PFSK-1 (cell line): ENCODE measurements around the gene COLEC11.

Source experiments
- FOXP2 ChIP-seq: optimal IDR thresholded peaks from 2 replicates; pipeline ENCODE3; 2011; ENCODE audit warnings: borderline replicate concordance, control low read depth, inconsistent platforms; ENCODE audit not compliant: insufficient read depth; ENCODE audit errors: extremely low read length, extremely low read depth
- POLR2AphosphoS5 ChIP-seq: IDR thresholded peaks from 2 replicates; pipeline ENCODE4 v1.6.1; 2012; ENCODE audit warnings: low read depth, mild to moderate bottlenecking, control low read depth, low read length, moderate library complexity
- REST ChIP-seq, 2 experiments: IDR thresholded peaks; 2 replicates each; pipeline versions ENCODE4 v1.6.1 to v1.8.0; 2011 to 2012; ENCODE audit warnings: low read depth in 2 of 2, low read length in 2 of 2, control low read depth in 1 of 2, inconsistent platforms in 1 of 2, mild to moderate bottlenecking in 1 of 2, moderate library complexity in 1 of 2; ENCODE audit not compliant: insufficient read depth in 1 of 2
- SIN3A ChIP-seq: IDR thresholded peaks from 2 replicates; pipeline ENCODE4 v1.6.1; 2012; ENCODE audit warnings: mild to moderate bottlenecking, low read length, moderate library complexity, borderline replicate concordance; ENCODE audit not compliant: insufficient read depth
- TAF1 ChIP-seq: IDR thresholded peaks from 2 replicates; pipeline ENCODE4 v1.6.1; 2012; ENCODE audit warnings: low read length, control low read depth, borderline replicate concordance; ENCODE audit not compliant: insufficient read depth

Gene COLEC11

DNA sequence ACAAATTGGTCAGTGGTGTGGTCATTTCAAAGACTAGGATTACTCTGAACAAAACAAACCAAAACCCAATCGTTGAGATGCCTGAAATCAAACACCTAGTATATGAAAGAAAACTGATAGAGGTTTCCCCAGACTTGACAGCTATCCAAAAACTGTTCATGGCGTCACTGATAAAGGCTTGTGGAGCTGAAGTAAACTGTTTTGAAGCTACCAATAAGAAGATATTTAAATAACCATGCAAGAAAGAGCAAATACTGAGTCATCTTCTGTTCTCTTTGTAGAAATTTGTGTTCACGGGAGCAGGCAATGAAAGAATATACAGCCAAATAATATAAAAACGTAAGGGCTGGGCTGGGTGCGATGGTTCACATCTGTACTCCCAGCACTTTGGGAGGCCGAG is 7.5 kb upstream of the COLEC11 start:
- TF ChIP-seq FOXP2 (no peak), REST (IDR thresholded peaks at IDR 0.05; ENCODE audit: insufficient read depth in 1 of 2, low read depth in 2 of 2, low read length in 2 of 2) (no peak), SIN3A (no peak), POLR2AphosphoS5 (no peak), TAF1 (no peak)

- TF ChIP-seq TAF1 (no peak), POLR2AphosphoS5 (no peak), FOXP2 (no peak), REST (IDR thresholded peaks at IDR 0.05; ENCODE audit: insufficient read depth in 1 of 2, low read depth in 2 of 2, low read length in 2 of 2) (no peak), SIN3A (no peak)
Measured at GRCh38 chr2:3588084-3588483, 6.8 kb upstream of the COLEC11 start.

- no peak for TF ChIP-seq SIN3A
- TF ChIP-seq FOXP2, result no peak
- no peak for TF ChIP-seq POLR2AphosphoS5
Measured at GRCh38 chr2:3589086-3589485, 5.8 kb upstream of the COLEC11 start.

GRCh38 chr2:3595404-3595803 is 492 bp downstream of the COLEC11 start:
- TF ChIP-seq REST (IDR thresholded peaks at IDR 0.05; ENCODE audit: insufficient read depth in 1 of 2, low read depth in 2 of 2, low read length in 2 of 2) (no peak), FOXP2 (no peak), SIN3A (no peak), TAF1 (no peak), POLR2AphosphoS5 (no peak)

GRCh38 chr2:3595985-3596384 is 1.1 kb downstream of the COLEC11 start:
- TF ChIP-seq POLR2AphosphoS5 (no peak), SIN3A (no peak), REST (IDR thresholded peaks at IDR 0.05; ENCODE audit: insufficient read depth in 1 of 2, low read depth in 2 of 2, low read length in 2 of 2) (no peak), TAF1 (no peak), FOXP2 (no peak)
